CD4-positive, alpha-beta T cell treated with Interferon alpha-2 for 1 hour (primary cell): ENCODE measurements around the gene KRT16.
"Not testable (repeated sequence)": the region's sequence is repeated elsewhere in the genome, so short reads cannot be mapped to it uniquely, and the experiment has no call there.

Experiments
- DNase-seq, 2 donors: peaks; one replicate each; pipeline ENCODE4 v3.0.0-alpha.2; 2020 to 2022

Gene KRT16

DNA sequence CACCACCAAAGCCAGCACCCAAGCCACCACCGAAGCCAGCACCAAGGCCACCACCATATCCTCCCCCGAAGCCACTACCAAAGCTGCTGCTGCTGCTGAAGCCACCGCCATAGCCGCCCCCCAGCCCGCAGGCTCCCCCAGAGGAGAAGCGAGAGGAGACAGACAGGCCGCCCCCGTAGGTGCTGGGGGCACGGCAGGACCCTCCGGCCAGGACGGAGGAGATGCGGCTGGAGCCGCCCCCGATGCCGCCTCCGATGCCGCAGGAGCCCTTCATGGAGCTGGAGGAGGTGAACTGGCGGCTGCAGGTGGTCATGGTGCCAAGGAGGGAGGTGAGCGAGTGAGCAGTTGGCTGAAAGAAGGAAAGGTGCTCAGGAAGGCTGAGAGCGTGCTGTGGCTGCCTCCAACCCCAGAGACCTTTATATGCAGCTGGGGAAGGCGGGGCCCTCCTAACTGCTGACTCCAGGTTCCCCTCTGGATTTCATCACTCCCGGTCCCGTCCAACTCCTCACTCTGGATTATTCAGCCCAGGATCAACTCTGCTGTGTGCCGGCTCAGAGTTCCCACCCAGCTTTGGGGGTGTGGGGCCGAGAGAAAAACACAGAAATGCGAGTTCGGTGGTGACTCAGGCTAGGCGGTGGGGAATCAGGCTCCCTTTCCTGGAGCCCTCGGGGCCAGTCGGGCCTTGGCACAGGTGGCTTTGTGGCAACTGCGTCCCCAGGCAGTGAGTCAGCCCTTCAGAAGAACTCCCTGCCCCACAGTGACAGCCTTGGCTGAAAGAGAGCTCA, at the start of gene KRT16:
TSS of gene KRT16 (minus strand) at position 392 of the 785 bp plus-strand sequence. CDS start at position 313, 79 bp downstream.
- DNase-seq = not testable (repeated sequence)

DNA sequence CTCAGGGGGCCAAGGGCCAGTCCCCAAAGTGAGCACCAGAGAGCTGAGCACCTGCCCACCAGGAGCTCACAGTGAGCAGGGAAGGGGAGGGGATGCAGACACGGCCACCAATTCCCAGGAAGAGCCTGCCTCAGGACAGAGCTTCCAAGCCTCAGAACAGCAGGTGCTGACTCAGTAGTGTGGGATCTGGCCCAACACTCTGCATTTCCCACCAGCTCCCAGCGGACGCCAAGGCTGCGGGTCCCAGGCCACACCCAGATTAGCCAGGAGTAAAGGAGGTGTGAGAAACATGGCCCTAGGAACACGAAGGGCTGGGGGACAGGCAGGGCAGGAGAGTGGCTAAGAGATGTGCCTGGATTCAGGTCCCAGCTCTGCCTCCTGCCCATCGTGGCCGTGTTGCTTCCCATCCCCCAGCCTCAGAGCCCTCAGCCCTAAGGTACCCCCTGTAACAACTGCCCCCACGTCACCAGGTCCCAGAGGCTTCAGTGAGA, 47.7 kb upstream of the KRT16 start:
- DNase-seq = no peak

- no peak for DNase-seq
Observed at GRCh38 chr17:41659427-41660212, 47.1 kb upstream of the KRT16 start.

DNA sequence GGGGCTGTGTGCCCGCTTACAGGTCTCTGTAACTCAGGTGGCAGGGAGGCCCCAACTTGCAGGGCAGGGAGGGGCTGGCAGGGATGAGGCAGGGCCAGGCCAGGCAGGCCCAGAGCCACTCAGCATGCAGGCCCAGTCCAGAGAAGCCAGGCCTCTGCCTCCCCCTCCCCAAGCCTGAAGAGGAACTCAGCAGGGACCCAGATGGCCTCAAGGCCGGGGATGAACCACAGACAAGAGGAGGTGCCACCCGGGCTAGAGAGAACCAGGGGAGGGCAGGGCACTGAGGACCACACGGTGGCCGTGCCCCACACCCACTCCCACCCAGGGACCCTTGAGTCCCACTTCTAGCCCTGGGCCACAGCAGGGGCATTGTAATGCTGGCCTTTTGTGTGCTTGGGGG, 46.3 kb upstream of the KRT16 start:
- DNase-seq = no peak

DNA sequence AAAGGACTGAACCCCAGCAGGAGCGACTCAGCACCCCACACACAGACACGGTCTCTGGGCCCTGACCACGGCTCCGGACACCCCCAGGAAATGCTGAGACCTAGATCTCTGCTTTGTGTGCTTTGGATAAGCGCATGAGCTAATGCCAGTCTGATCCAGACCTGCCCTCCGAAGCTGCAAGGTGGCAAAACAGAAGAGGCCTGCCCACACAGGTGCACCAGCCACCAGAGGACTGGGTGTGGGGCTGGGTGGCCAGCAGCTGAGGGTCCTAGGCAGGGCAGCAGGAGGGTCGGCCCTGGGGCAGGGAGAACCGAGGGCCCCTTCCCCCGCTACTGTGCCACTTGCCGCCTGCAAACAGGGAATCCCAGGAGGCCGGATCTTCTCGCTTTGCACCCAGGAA, 45.4 kb upstream of the KRT16 start:
- no peak for DNase-seq

DNA sequence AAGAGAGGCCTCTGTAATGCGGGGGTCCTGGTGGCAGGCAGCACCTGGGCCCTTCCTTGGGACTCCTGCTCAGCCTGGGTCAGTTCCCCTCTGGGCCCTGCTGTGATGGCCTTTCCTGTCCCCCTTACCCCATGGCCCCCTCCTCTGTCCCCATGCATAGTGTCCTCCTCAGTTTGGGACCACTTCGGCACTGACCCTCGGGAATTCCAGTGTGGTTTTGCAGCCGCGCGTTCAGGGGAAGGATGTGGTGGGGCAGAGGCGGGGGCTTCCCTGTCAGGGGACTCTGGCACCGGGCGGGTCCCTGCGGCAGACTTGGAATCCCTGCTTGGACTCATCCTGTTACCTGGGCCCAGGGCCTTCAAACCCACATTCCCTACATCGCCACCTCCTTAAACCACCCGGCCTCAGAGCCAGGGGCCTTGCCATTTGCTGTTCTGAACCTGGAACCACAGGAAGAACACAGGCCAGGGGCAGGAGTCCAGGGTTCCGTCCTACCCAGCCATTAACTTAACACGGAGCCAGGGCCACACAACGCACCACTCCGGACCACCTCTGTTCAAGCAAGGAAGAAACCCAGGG, 44.7 kb upstream of the KRT16 start:
- DNase-seq = no peak

- no peak for DNase-seq
Observed at GRCh38 chr17:41656249-41657023, 43.9 kb upstream of the KRT16 start.

DNA sequence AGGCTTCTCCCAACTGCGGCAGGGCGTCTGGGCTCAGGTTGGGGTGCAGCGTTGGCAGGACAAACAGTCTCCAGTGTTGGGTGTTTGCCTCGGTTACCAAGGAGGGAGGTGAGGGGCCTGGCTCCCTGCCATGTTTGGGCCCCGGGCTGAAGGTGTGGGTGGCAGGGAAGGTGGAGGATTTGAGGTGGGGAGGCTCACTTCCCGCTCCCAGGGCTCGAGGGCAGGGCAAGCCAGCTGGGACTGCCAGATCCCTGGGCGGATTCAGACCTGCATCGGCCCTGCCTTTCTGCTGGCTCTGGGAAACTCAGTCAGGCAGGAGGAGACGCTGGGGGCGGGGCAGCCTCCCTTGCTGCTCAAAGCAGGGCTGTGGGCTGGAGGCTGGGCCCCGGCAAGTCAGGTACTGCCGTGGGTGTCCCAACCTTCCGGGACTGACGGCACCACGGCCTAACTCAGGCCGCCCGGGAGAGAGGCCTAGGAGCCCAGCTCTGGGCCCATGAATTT, 43.1 kb upstream of the KRT16 start:
- no peak for DNase-seq

- no peak for DNase-seq
Observed at GRCh38 chr17:41654678-41655607, 42.4 kb upstream of the KRT16 start.

- DNase-seq = no peak
Observed at GRCh38 chr17:41653892-41654677, 41.5 kb upstream of the KRT16 start.

GRCh38 chr17:41653421-41653820, 40.9 kb upstream of the KRT16 start:
- no peak for DNase-seq

GRCh38 chr17:41652461-41652970, 39.9 kb upstream of the KRT16 start:
- no peak for DNase-seq

DNA sequence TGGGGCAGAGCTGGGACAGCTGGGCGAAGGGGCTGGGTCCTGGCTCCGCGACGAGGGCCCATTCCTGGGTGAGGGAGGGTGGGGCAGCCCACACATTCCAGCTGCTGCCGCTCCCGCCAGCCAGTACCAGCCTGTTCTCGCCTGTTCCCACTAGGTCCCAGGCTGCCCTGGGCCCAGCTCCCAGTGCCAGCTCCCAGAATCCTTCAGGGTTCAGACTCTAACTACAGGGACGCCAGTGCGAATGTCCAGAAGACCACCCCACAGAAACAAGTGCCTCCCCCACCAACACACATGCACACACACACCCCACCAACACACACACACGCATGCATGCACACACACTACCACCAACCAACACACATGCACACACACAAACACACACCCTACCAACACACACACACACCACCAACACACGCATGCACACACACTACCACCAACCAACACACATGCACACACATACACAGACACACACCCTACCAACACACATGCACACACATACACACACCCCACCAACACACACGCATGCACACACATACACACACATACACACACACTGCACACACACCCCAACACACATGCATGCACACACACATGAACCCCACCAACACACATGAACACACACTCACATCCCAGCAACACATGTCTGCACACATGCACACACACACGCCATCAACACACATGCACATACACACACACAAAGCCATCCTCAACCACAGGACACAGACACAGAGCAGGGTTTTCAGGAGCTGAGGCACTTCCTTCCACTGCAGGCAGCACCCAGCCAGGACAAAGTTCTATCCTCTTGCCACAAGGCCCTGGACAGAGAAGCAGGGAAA, 39.3 kb upstream of the KRT16 start:
- no peak for DNase-seq

DNA sequence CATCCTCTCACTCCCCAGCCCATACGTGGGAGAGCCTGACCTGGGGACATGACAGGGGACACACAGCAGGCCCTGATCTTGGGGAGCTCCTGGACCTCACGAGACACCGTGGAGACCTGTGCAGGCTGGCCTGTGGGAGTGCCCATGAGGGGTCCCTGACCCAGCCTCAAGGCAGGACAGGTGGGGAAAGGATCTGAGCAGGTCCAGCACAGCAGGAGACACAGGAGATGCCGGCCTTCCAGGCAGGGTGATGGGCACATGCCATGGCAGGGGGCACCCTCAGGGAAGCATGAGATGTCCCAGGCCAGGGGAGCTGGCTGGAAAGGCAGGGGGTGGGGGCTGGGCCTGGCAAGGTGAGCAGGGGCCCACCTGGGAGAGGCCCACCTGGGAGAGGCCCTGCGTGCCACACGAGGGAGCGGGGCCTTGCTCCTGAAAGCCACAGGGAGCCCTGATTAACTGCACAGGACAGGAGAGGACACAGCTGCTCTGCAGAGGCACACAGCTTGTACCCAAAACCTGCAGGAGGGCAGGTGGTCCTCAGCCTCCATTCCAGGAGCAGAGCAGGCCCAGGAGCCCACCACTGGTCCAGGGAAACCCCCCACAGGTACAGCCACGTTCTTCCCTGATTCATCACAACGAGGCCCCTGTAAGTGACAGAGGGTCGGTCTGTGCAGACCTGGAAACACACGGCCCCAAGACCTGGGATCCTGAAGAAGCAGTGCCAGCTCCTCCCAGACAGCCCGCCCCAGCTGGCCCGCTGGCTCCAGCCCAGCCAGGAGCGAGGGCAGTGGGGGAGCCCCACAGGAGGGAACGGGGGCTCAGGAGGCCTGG, 38.4 kb upstream of the KRT16 start:
- DNase-seq = no peak

DNA sequence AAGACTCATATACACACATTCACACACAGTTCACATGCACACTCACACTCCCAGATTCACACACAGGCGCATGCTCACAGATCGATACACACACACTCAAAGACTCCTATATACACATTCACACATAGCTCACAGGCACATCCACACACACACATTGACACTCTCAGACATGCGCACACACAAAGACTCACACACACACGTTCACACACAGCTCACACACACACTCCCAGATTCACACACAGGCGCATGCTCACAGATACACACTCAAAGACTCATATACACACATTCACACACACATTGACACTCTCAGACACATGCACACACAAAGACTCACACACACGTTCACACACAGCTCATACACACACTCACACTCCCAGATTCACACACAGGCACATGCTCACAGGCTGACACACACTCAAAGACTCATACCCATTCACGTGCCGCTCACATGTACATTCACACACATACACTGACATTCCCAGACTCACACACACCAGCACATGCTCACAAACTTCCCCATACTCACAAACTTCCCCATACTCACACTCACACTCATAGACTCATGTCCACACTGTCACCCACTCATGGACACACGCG, 37.5 kb upstream of the KRT16 start:
- no peak for DNase-seq

GRCh38 chr17:41648411-41649195, 36.0 kb upstream of the KRT16 start:
- peak; percentile 80 to 85 for DNase-seq

DNA sequence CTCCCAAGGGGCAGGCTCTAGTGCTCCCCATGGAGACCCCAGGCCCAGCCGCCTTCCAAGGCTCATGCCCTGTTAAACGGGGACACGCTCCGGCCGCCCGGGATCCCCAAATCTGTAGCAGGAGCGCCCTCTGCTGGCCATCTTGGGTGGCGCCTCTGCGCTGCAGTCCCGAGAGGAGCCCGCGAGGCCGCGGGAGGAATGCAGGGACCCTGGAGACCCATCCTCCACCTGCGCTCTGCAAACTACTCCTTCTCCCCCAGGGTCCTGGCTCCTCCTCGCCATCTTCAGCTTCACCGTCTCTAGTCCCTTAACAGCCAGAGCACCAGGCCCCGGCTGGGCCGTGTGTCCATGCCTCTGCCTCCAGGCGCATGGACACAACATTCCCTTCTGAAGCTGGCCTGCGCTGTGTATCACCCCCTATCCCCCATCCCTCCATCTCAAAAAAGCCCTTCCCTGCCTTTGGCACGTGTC, 35.4 kb upstream of the KRT16 start:
- DNase-seq = peak; percentile 80 to 86
